AG04450 (cell line): ENCODE results near the gene PSTPIP2. TPM values are rescaled to one million over a fixed set of nuclear protein-coding genes. Genes with fewer than 3 reads are reported as not detected.

Experiments
- CTCF ChIA-PET: fragments of 300-600, 350-600 bp; formaldehyde crosslinking; extraction: SDS; loops from one replicate; lab custom pipeline; 2022; ENCODE audit warnings: antibody characterized with exemption, inconsistent platforms; lab: Charles Lee
- POLR2A ChIA-PET: fragments of 350-600 bp; formaldehyde crosslinking; extraction: SDS; loops from one replicate; lab custom pipeline; 2021; ENCODE audit warnings: antibody characterized with exemption, inconsistent platforms; lab: Yijun Ruan, JAX
- DNase-seq: peaks from one replicate; pipeline ENCODE4 v3.0.0-alpha.2; 2011; ENCODE audit warnings: low read depth, low spot score
- H3K27ac ChIP-seq: one replicate; pipeline ENCODE4 v1.5.1; 2012; ENCODE audit warnings: low read depth, low read length, control low read depth
- H3K27me3 ChIP-seq: one replicate; pipeline ENCODE4 v1.6.0; 2012; ENCODE audit warnings: low read length; ENCODE audit not compliant: control insufficient read depth, insufficient read depth
- H3K4me3 ChIP-seq: 2 replicates; pipeline ENCODE4 v1.5.1; 2011; ENCODE audit warnings: mild to moderate bottlenecking, low read depth, low read length, control low read depth
- H3K9me3 ChIP-seq: 2 replicates; pipeline ENCODE4 v1.5.1; 2012; ENCODE audit warnings: low read length; ENCODE audit not compliant: control insufficient read depth, insufficient read depth
- polyA plus RNA-seq: library from polyadenylated mRNA; depleted of rRNA; stranded (reverse); fragments of >200 nt; gene quantifications from 2 replicates; pipeline ENCODE4 v1.2.3, GENCODE V29; 2011
- TF ChIP-seq, protein P1 (sequence below): IDR thresholded peaks from 2 replicates; pipeline ENCODE4 v1.5.1; 2011; ENCODE audit warnings: low read depth, low read length, control low read depth, inconsistent platforms

Gene PSTPIP2
- polyA plus RNA-seq, 1 experiment = 12.6 TPM

DNA sequence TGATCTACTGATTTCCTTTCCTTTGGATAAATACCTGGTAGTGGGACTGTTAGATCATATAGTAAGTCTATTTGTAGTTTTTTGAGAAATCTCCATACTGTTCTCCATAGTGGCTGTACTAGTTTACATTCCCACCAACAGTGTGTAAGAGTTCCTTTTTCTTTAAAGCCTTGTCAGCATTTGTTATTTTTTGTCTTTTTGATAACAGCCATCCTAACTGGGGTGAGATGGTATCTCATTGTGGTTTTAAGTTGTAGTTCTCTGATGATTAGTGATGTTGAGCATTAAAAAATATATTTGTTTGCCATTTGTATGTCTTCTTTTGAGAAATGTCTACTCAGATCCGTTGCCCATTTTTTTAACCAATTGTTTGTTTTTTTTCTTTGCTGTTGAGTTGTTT, 71.0 kb downstream of the PSTPIP2 start:
- Histone ChIP-seq H3K9me3 (no peaks in the 10 kb centered on the region; the same call in 1 of the 2 replicates), H3K27me3 (no peaks in the 10 kb centered on the region), H3K4me3 (no peak overlapping the region), H3K27ac (no peak overlapping the region)
- DNase-seq = no peak
- CTCF ChIA-PET = interaction anchor here (1.0 kb wide), 1 partner anchor 8 kb away, joined by 3 read pairs; no protein-coding TSS in a partner anchor
- TF ChIP-seq, protein P1, sequence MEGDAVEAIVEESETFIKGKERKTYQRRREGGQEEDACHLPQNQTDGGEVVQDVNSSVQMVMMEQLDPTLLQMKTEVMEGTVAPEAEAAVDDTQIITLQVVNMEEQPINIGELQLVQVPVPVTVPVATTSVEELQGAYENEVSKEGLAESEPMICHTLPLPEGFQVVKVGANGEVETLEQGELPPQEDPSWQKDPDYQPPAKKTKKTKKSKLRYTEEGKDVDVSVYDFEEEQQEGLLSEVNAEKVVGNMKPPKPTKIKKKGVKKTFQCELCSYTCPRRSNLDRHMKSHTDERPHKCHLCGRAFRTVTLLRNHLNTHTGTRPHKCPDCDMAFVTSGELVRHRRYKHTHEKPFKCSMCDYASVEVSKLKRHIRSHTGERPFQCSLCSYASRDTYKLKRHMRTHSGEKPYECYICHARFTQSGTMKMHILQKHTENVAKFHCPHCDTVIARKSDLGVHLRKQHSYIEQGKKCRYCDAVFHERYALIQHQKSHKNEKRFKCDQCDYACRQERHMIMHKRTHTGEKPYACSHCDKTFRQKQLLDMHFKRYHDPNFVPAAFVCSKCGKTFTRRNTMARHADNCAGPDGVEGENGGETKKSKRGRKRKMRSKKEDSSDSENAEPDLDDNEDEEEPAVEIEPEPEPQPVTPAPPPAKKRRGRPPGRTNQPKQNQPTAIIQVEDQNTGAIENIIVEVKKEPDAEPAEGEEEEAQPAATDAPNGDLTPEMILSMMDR = no peak
- POLR2A ChIA-PET = no interaction called here

DNA sequence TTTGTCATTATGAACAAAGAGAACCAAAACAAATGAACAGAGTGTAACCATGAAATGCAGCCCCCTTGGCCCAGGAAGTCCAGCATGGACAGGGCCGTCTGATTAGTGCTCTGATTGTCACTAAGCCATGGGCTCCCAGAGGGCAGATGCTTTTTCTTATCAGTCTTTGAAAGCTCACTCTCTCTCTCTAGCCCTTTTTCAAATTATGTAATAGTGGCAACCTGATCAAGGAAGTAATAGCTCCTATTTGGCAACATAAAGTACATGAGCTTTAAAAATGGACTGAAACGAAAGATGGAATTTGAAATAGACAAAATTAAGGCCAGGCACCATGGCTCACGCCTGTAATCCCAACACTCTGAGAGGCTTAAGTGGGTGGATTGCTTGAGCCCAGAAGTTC, 72.5 kb downstream of the PSTPIP2 start:
- Histone ChIP-seq H3K4me3 (no peak overlapping the region), H3K27ac (no peak overlapping the region), H3K27me3 (no peaks in the 10 kb centered on the region), H3K9me3 (no peaks in the 10 kb centered on the region; the same call in 1 of the 2 replicates)
- TF ChIP-seq, protein P1 = no peak
- DNase-seq = no peak
- ChIA-PET POLR2A (no interaction called here), CTCF (interaction anchor here (0.6 kb wide), 1 partner anchor 334 kb away, joined by 11 read pairs; no protein-coding TSS in a partner anchor)

DNA sequence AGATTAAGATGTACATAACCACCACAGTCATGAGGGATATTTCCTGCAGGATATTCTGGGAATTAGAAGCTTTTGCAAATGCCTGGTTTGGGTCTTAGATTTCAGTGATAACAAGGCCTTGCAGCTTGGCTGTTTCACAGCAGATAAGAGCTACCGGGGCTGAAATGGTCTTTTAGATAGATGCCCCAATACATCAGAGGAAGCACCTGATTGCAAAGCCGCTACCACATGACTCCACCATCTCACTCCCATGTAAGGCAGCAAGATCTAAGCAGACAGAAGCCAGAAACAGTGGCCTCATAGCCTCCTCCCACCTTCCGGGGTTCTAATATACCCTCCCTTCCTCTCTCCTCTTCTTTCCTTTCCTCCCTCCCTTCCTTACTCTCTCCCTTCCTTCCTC, 73.8 kb downstream of the PSTPIP2 start:
- CTCF ChIA-PET = no interaction called here
- H3K27ac ChIP-seq = no peak overlapping the region
- TF ChIP-seq, protein P1 = no peak
- H3K9me3 ChIP-seq = no peaks in the 10 kb centered on the region; the same call in 1 of the 2 replicates
- H3K4me3 ChIP-seq = no peak overlapping the region
- no peak for DNase-seq
- POLR2A ChIA-PET = no interaction called here
- H3K27me3 ChIP-seq = no peaks in the 10 kb centered on the region

DNA sequence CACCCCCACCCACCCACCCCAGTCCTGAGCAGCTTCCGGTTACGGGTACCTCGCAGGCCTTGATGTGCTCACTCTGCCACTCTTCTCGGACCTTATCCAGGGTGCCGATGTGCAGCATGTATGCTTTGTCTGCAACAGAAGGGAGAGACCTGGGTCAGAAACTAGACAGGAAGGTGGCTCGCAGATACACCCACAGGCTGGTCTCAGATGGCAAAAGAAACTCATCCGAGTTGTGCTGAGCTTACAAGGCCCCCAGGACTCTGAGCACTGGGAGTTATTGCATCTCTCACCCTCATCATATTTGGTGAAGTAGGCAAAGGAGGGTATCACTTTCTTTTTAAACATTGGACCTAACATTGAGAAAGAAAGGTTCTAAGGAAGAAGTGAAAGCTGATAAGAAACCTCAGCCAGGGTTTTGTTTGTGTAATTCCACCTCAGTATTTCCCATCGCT, 74.3 kb downstream of the PSTPIP2 start:
- no peak overlapping the region for H3K4me3 ChIP-seq
- no peaks in the 10 kb centered on the region; the same call in 1 of the 2 replicates for H3K9me3 ChIP-seq
- no peak overlapping the region for H3K27ac ChIP-seq
- ChIA-PET POLR2A (no interaction called here), CTCF (no interaction called here)
- DNase-seq = no peak
- H3K27me3 ChIP-seq = no peaks in the 10 kb centered on the region
- TF ChIP-seq, protein P1 = no peak

DNA sequence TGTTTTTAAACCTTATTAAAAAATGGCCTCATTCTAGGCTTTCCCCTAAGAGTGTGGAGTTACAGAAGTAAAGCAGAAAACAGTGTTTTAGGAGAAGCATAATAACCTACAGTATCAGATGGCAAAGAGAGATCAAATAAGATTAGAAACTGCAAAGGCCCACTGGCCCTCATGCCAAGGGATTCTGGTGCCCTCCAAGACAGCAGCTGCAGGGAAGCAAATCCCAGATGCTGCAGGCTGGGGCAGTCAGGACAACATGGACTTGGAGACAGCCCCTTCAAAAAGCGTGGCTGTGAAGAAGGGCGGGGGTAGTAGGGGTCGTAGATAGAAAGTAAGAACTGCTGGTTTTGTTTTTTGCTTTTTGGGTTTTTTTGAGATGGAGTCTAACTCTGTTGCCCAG, 76.6 kb downstream of the PSTPIP2 start:
- Histone ChIP-seq H3K27ac (no peak overlapping the region), H3K9me3 (no peaks in the 10 kb centered on the region), H3K4me3 (no peak overlapping the region), H3K27me3 (no peaks in the 10 kb centered on the region)
- ChIA-PET POLR2A (no interaction called here), CTCF (no interaction called here)
- TF ChIP-seq, protein P1 = no peak
- DNase-seq = no peak
